ENCODE measurements around the gene AIG1.
"Not testable (repeated sequence)": the region's sequence is repeated elsewhere in the genome, so short reads cannot be mapped to it uniquely, and the experiment has no call there.

AIG1 gene

GRCh38 chr6:143290206-143290605, 229.5 kb downstream of the AIG1 start:
- no peak for DNase-seq

- no peak for DNase-seq
Measured at GRCh38 chr6:143293523-143293922, 232.8 kb downstream of the AIG1 start.

GRCh38 chr6:143294265-143294860, 233.7 kb downstream of the AIG1 start:
- no peak for DNase-seq

- DNase-seq: no peak
Measured at GRCh38 chr6:143295932-143296331, 235.2 kb downstream of the AIG1 start.

- no peak for DNase-seq
Measured at GRCh38 chr6:143298071-143298470, 237.4 kb downstream of the AIG1 start.

- DNase-seq: peak; percentile 3
Measured at GRCh38 chr6:143299253-143300166, 238.8 kb downstream of the AIG1 start.

- DNase-seq: no peak
Measured at GRCh38 chr6:143301188-143301587, 240.5 kb downstream of the AIG1 start.

GRCh38 chr6:143307760-143308159, 247.1 kb downstream of the AIG1 start:
- DNase-seq: not testable (repeated sequence)

GRCh38 chr6:143313163-143313562, 252.5 kb downstream of the AIG1 start:
- DNase-seq: no peak

- DNase-seq: no peak
Measured at GRCh38 chr6:143321491-143322086, 260.9 kb downstream of the AIG1 start.

- no peak for DNase-seq
Measured at GRCh38 chr6:143322386-143322785, 261.7 kb downstream of the AIG1 start.

GRCh38 chr6:143323729-143324470, 263.2 kb downstream of the AIG1 start:
- DNase-seq: no peak

GRCh38 chr6:143325379-143326140, 264.9 kb downstream of the AIG1 start:
- no peak for DNase-seq

- no peak for DNase-seq
Measured at GRCh38 chr6:143328876-143329275, 268.2 kb downstream of the AIG1 start.

- no peak for DNase-seq
Measured at GRCh38 chr6:143329323-143329722, 268.6 kb downstream of the AIG1 start.

GRCh38 chr6:143331362-143331761, 270.7 kb downstream of the AIG1 start:
- no peak for DNase-seq

GRCh38 chr6:143332153-143332845, 271.6 kb downstream of the AIG1 start:
- no peak for DNase-seq

- DNase-seq: no peak
Measured at GRCh38 chr6:143333081-143333480, 272.4 kb downstream of the AIG1 start.

GRCh38 chr6:143333749-143334520, 273.2 kb downstream of the AIG1 start:
- DNase-seq: no peak

- DNase-seq: no peak
Measured at GRCh38 chr6:143335865-143336264, 275.2 kb downstream of the AIG1 start.
